A549 (cell line): ENCODE data around the gene MYO9A. TPM values are rescaled to one million over a fixed set of nuclear protein-coding genes. Genes with fewer than 3 reads are reported as not detected.

Source experiments
- ATAC-seq, 2 experiments: fragments of 200-7000 bp in 1 of 2; fragments of >200 bp in 1 of 2; cut with Nextera tagmentation in 1 of 2; cut with Tn5 transposase in 1 of 2; 3 replicates each; pipeline versions ENCODE4 v1.8.0 to v1.9.1; 2018 to 2020; ENCODE audit warnings: mild to moderate bottlenecking in 1 of 2, moderate library complexity in 1 of 2
- CTCF ChIA-PET: fragments of 300-600 bp; sonication (Branson Sonifier 250); formaldehyde crosslinking; extraction: SDS; loops from one replicate; lab custom pipeline; 2021; ENCODE audit warnings: antibody characterized with exemption, inconsistent platforms; lab: Yijun Ruan, JAX
- POLR2A ChIA-PET: fragments of 350-600 bp; formaldehyde crosslinking; extraction: SDS; loops from one replicate; lab custom pipeline; 2021; ENCODE audit warnings: antibody characterized with exemption, inconsistent platforms; lab: Yijun Ruan, JAX
- DNase-seq, 2 experiments: peaks; one replicate each; pipeline versions ENCODE4 v3.0.0 to v3.0.0-alpha.2; 2011 to 2016; ENCODE audit warnings: low read depth in 1 of 2, low spot score in 1 of 2
- FAIRE-seq: peaks from 2 replicates; lab custom pipeline; 2011; peaks lifted over from hg19 to GRCh38; lab: Jason Lieb, UNC
- H3K27ac ChIP-seq, 2 experiments: fragments of >200 bp; sonication (Bioruptor Twin); formaldehyde crosslinking; 3 replicates each; pipeline ENCODE4 v1.5.1; 2016 to 2017
- H3K4me1 ChIP-seq: fragments of >200 bp; sonication (Bioruptor Twin); formaldehyde crosslinking; 3 replicates; pipeline ENCODE4 v1.6.1; 2016
- H3K4me2 ChIP-seq: fragments of >200 bp; sonication (Bioruptor Twin); formaldehyde crosslinking; 3 replicates; pipeline ENCODE4 v1.6.1; 2016
- H3K4me3 ChIP-seq: fragments of >200 bp; sonication (Bioruptor Twin); formaldehyde crosslinking; 3 replicates; pipeline ENCODE4 v1.5.1; 2016
- H3K9me3 ChIP-seq: fragments of >200 bp; sonication (Bioruptor Twin); formaldehyde crosslinking; 3 replicates; pipeline ENCODE4 v1.6.1; 2016
- BCL3 ChIP-seq: fragments of >200 bp; sonication (Bioruptor Twin); formaldehyde crosslinking; IDR thresholded peaks from 3 replicates; pipeline ENCODE4 v1.6.1; 2016
- CEBPB ChIP-seq, 2 experiments: fragments of >200 bp in 1 of 2; sonication (Bioruptor Twin) in 1 of 2; formaldehyde crosslinking in 1 of 2; IDR thresholded peaks; 2 replicates each; pipeline ENCODE4 v1.6.1; 2012 to 2016
- CHD2 ChIP-seq: fragments of 150-350 bp; IDR thresholded peaks from 2 replicates; pipeline ENCODE4 v1.6.1; 2014; ENCODE audit warnings: low read length; ENCODE audit not compliant: partially characterized antibody
- CHD4 ChIP-seq: fragments of 200-600 bp; sonication (generic); IDR thresholded peaks from 2 replicates; pipeline ENCODE4 v1.6.1; 2016; ENCODE audit warnings: antibody characterized with exemption, mild to moderate bottlenecking, borderline replicate concordance
- E2F6 ChIP-seq: IDR thresholded peaks from 2 replicates; pipeline ENCODE4 v1.6.1; 2012; ENCODE audit warnings: low read depth, borderline replicate concordance
- EHF ChIP-seq: fragments of 250-450 bp; sonication (Bioruptor Pico); IDR thresholded peaks from 2 replicates; pipeline ENCODE4 v1.5.0; 2020; ENCODE audit warnings: mild to moderate bottlenecking
- EHMT2 ChIP-seq: fragments of 200-600 bp; sonication (generic); IDR thresholded peaks from 2 replicates; pipeline ENCODE4 v1.6.1; 2016; ENCODE audit warnings: antibody characterized with exemption, low read depth, mild to moderate bottlenecking, moderate library complexity
- ELK1 ChIP-seq: fragments of 150-350 bp; IDR thresholded peaks from 2 replicates; pipeline ENCODE4 v1.6.1; 2014; ENCODE audit warnings: low read depth, mild to moderate bottlenecking, low read length
- ESRRA ChIP-seq: fragments of 150-350 bp; IDR thresholded peaks from 2 replicates; pipeline ENCODE4 v1.6.1; 2014; ENCODE audit warnings: mild to moderate bottlenecking, low read length, borderline replicate concordance
- FOSB ChIP-seq: fragments of 250-450 bp; sonication (Bioruptor Pico); IDR thresholded peaks from 2 replicates; pipeline ENCODE4 v1.5.0; 2020; ENCODE audit warnings: mild to moderate bottlenecking, moderate library complexity
- FOSL2 ChIP-seq, 2 experiments: fragments of 450-650 bp in 1 of 2; fragments of >200 bp in 1 of 2; sonication (Bioruptor Twin) in 1 of 2; formaldehyde crosslinking; IDR thresholded peaks; 2 replicates each; pipeline versions ENCODE4 v1.5.0 to v1.6.1; 2016 to 2020; ENCODE audit warnings: mild to moderate bottlenecking in 1 of 2, moderate library complexity in 1 of 2
- HMGXB4 ChIP-seq: fragments of 250-450 bp; sonication (Bioruptor Pico); IDR thresholded peaks from 2 replicates; pipeline ENCODE4 v1.5.0; 2021; ENCODE audit warnings: mild to moderate bottlenecking, moderate library complexity, borderline replicate concordance
- POLR2A ChIP-seq: IDR thresholded peaks from 2 replicates; pipeline ENCODE4 v1.6.1; 2012; ENCODE audit warnings: mild to moderate bottlenecking, low read length
- REST ChIP-seq: fragments of 200-600 bp; sonication (generic); IDR thresholded peaks from 2 replicates; pipeline ENCODE4 v1.6.1; 2016; ENCODE audit warnings: antibody characterized with exemption, mild to moderate bottlenecking, moderate library complexity
- RFX5 ChIP-seq: fragments of 450-650 bp; IDR thresholded peaks from 2 replicates; pipeline ENCODE4 v1.7.1; 2014; ENCODE audit warnings: antibody characterized with exemption, mild to moderate bottlenecking, moderate library complexity
- RNF2 ChIP-seq: fragments of 200-600 bp; sonication (generic); IDR thresholded peaks from 2 replicates; pipeline ENCODE4 v1.6.1; 2016; ENCODE audit warnings: low read depth, mild to moderate bottlenecking, antibody characterized with exemption, moderate library complexity, borderline replicate concordance
- SMC3 ChIP-seq: fragments of >200 bp; sonication (Bioruptor Twin); formaldehyde crosslinking; IDR thresholded peaks from 3 replicates; pipeline ENCODE4 v1.6.1; 2018; ENCODE audit warnings: inconsistent platforms
- TFCP2L1 ChIP-seq: fragments of 250-450 bp; sonication (Bioruptor Pico); IDR thresholded peaks from 2 replicates; pipeline ENCODE4 v1.5.0; 2021; ENCODE audit warnings: mild to moderate bottlenecking
- WGBS: methylation state at CpG from one replicate; pipeline ENCODE4 v1.1.6; 2017; ENCODE audit errors: missing lambda C conversion rate; 5-methylcytosine and 5-hydroxymethylcytosine counted together
- polyA plus RNA-seq, 4 experiments: library from polyadenylated mRNA; depleted of rRNA in 3 of 4; stranded (reverse); fragments of >200 nt; fragmentation: RNase III in 1 of 4; extraction: RNeasy Plus Mini Kit Qiagen cat#74134 plus additional on column Dnase treatment in 1 of 4; gene quantifications; 2 replicates in 3 of 4; 3 replicates in 1 of 4; pipeline ENCODE4 v1.2.3, GENCODE V29; 2011 to 2017

MYO9A gene
- polyA plus RNA-seq, 2 of the 4 experiments (the other 2 are of a cell fraction) = 5.9 to 21.9 TPM

- DNase-seq (no peak), ATAC-seq (no peak), FAIRE-seq (peak; percentile 13)
- Histone ChIP-seq H3K9me3 (no peaks in the 10 kb centered on the region), H3K27ac (no peak overlapping the region), H3K4me2 (no peak overlapping the region), H3K4me1 (no peaks in the 10 kb centered on the region), H3K4me3 (no peak overlapping the region)
- POLR2A ChIA-PET = no interaction called here
- TF ChIP-seq RNF2 (no peak), SMC3 (no peak), POLR2A (no peak), REST (no peak), FOSL2 (IDR thresholded peaks at IDR 0.05) (no peak), FOSL2 (CRISPR knock-in tag; IDR thresholded peaks at IDR 0.05) (no peak), RFX5 (no peak), ELK1 (no peak)
- WGBS = 100% methylated on average over 1 of the region's 1 CpG
- CTCF ChIA-PET = interaction anchor here (1.0 to 1.8 kb wide), 2 partner anchors 9 to 29 kb away, joined by 3 to 7 read pairs; no protein-coding TSS in a partner anchor
These were observed 234.5 kb downstream of the MYO9A start for GRCh38 chr15:71883447-71883846.

- no peaks in the 10 kb centered on the region for H3K4me1 ChIP-seq
- TF ChIP-seq TFCP2L1 (CRISPR knock-in tag) (no peak), FOSB (CRISPR knock-in tag) (no peak), REST (no peak), HMGXB4 (no peak), RNF2 (no peak), ESRRA (no peak), EHF (CRISPR knock-in tag) (no peak), BCL3 (no peak), E2F6 (no peak), CEBPB (IDR thresholded peaks at IDR 0.05) (no peak), CHD2 (no peak), EHMT2 (no peak), CHD4 (no peak)
- WGBS = 90% methylated on average over 6 of the region's 6 CpGs
- CTCF ChIA-PET = interaction anchor here (1.5 to 2.4 kb wide), 3 partner anchors 12 to 276 kb away, joined by 4 to 7 read pairs (median 5); no protein-coding TSS in a partner anchor
- no peak for DNase-seq
- ATAC-seq = no peak
- H3K4me2 ChIP-seq = no peak overlapping the region
- H3K27ac ChIP-seq = no peak overlapping the region
- FAIRE-seq = no peak
- H3K9me3 ChIP-seq = no peaks in the 10 kb centered on the region
- POLR2A ChIA-PET = no interaction called here
- H3K4me3 ChIP-seq = no peak overlapping the region
These were observed 237.7 kb downstream of the MYO9A start for GRCh38 chr15:71880276-71880675.
